HL-60/S4 treated with phorbol 12-myristate 13-acetate at 8.2 ng/mL for 4 days and 3 days (cell line): Measurements from ENCODE around the gene COLQ.
"Not testable (repeated sequence)": the region's sequence is repeated elsewhere in the genome, so short reads cannot be mapped to it uniquely, and the experiment has no call there.

Source experiments
- in situ Hi-C: fragments of 300-500 bp; cut with MboI; formaldehyde crosslinking; loops from 2 replicates; pipeline ENCODE4 v1.15.0; 2022; ENCODE audit warnings: low sequenced_read_pairs

COLQ gene

GRCh38 chr3:15458212-15458780 lies 63.2 kb downstream of the COLQ start:
- in situ Hi-C loops = no loop called here

DNA sequence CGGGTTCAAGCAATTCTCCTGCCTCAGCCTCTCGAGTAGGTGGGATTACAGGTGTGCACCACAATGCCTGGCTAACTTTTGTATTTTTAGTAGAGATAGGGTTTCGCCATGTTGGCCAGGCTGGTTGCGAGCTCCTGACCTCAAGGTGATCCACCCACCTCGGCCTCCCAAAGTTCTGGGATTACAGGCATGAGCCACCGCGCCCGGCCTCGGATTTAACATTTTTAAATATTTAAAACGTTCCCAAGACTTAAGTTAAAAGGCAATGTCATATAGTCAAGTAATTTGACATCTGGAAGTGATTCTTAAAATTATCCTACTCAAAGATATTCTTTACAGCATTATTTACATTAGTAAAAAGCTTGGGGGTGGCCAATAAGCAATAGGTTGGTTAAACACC lies 64.6 kb downstream of the COLQ start:
- in situ Hi-C loops = not testable (repeated sequence)

GRCh38 chr3:15456321-15456720 lies 65.2 kb downstream of the COLQ start:
- in situ Hi-C loops = no loop called here

GRCh38 chr3:15455756-15456155 lies 65.8 kb downstream of the COLQ start:
- in situ Hi-C loops = no loop called here

DNA sequence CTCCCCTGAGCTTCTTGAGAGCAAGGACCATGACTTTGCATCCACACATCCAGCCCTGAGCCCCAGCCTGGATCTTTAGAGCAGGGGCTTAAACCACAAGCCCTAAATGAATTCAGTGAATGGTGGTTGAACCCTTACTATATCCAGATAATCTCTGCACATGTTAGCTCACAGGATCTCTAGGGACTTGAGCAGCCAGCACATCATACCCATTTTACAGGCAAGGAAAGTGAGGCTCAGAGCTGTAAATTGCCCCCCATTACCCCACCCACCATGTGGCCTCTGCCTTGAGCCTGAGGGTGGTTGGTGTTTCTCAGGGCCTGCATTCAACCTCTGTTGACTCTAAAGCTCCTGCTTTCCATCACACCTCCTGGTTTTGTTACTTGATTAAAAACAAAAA lies 66.5 kb downstream of the COLQ start:
- in situ Hi-C loops = no loop called here

DNA sequence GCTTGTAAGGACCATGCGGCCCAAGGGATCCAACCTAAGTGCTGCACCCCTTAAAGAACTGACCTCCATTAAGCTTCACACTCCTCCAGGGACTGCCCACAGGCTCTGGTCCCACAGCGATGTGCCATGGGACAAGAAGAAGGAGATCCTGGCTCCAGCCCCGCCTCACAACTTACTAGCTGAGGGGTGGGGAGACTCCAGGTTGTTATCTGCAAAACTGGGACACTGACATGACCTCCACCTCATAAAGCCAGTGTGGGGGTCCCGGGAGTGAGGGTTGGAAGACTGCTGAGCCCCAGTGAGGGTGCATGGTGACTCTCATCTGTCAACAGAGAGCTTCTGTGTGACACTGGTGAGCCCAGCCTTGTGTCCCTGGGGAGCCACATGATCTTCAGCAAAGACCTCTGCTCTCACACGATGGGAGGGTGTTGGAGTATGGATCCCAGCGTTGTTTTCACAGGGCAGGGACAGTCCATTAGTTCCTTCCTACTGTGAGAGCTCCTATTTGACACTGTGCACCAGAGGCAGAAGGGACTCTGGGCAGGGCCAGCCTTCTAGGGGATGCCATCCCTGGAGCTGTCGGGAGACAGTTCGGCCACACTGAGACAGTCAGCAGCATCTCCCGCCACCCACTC lies 67.4 kb downstream of the COLQ start:
- in situ Hi-C loops = no loop called here

GRCh38 chr3:15453501-15453900 lies 68.0 kb downstream of the COLQ start:
- in situ Hi-C loops = no loop called here

DNA sequence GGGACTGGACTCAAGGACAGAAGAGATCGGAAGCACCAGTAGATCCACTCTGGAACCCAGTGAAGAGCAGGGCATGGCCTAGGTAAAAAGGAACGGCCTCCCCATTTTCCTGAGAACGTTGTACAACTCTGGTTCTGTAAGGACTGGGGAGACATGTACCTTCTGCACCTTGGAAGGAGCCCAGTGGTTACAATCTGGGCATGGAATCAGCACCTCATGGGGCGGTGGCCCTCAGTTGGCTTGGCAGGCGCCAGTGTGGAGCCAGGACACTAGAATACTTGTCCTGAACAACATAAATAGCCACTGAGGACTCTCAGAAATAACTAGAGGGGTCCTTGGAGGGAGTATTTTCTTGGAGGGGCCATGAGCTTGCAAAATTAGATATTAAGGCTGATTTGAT lies 68.5 kb downstream of the COLQ start:
- in situ Hi-C loops = no loop called here

GRCh38 chr3:15452156-15452555 lies 69.3 kb downstream of the COLQ start:
- in situ Hi-C loops = no loop called here

DNA sequence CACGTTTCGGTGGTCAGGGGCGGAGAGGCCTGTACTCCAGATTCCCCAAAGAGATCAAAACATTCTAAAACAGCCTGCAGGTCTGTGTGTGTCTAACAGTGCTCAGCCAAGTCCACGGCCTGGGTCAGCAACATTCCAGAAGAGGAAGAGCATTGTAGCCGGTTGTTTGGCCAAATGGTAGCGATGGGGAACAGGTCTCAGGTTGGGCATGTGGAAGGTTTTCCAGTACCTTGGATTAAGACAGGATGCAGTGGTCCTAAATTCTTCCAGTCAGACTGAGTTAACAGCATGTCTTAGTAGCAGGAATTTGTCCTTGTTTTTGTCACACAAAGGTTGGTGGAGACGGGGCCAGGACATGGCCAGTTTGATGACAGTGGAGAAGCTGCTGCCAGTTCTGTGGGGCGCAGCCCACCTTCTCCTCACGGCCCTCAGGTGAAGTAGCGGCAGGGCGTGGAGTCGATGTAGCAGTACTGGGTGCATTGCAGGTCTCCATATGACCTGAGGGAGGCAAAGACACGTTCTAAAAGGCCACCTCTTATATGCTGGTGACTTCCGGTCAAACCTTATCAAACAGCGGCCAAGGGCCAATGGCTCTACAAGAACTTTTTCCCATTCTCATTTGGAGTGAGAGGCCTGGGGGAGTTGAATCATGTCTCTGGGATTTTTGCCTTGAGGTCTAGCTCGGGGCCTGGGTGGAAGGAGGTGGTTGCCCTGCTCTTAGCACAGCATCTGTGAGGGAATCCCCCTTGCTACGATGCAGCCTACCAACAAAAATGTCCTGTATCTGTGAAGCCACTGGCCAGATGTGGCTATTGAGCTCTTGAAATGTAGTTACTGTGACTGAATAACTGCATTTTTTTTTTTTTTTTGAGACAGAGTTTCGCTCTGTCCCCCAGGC lies 70.0 kb downstream of the COLQ start:
- in situ Hi-C loops = no loop called here

DNA sequence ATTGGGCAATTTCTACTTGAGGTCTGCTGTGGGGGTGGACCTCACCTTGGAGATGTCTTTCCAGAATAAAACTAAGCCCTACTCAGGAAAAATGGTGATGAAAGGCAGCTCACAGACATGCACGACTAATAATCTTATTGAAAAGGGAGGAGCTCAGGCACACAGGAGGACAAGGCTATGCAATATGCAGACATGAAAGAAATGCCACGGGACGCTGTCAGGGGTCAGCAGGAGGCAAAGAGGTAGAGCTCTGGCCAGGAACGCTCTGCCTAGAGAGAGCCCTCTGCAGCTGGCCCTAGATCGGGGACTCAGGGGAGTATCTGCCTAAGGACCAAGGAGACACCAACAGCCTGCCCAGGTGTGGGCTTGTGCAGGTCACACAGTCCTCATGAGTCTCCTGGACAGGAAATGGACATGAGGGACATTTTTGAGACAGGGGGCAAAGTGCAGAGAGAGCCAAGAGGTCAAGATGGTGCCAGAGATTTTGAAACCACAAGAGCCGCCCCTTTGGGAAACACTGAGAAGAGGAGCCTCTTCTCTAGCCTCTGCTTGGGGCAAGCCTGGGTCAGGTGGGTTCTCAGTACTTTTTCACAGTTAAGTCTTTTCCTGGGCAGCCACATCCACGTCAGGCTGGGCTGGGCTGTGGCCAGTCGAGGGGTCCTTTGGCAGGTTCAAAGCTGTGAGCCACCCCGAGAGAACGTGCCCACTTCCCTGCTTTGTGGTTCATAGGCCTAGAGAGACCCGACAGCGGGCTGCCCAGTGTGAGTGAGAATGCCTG lies 70.9 kb downstream of the COLQ start:
- in situ Hi-C loops = no loop called here

- in situ Hi-C loops = no loop called here
These were observed 71.8 kb downstream of the COLQ start for GRCh38 chr3:15449489-15450224.

- in situ Hi-C loops = no loop called here
These were observed 77.5 kb downstream of the COLQ start for GRCh38 chr3:15443826-15444524.

- in situ Hi-C loops = no loop called here
These were observed 80.6 kb downstream of the COLQ start for GRCh38 chr3:15440891-15441290.

GRCh38 chr3:15439476-15439875 lies 82.0 kb downstream of the COLQ start:
- in situ Hi-C loops = loop anchor here (10.0 kb wide), 1 partner anchor 115 kb away; no protein-coding TSS in a partner anchor

DNA sequence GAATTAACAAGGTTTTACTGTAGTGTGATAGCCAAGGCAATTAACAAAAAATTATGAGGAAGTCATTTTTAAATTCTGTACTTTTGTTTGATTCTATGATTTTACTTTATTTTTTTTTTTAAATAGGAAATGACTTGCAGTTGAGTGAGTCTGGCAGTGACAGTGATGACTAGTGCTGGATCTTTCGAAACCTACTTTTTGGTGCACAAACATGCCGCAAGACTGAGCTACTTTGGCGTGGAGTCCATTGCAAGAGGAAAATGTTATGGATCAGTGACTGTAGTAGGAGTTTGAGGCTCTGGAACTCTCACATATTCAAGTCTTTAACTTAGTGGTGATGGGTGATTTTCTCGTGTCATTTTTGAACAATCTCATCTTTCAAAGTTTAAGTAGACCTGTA lies 82.5 kb downstream of the COLQ start:
- in situ Hi-C loops = loop anchor here (10.0 kb wide), 1 partner anchor 116 kb away; no protein-coding TSS in a partner anchor

DNA sequence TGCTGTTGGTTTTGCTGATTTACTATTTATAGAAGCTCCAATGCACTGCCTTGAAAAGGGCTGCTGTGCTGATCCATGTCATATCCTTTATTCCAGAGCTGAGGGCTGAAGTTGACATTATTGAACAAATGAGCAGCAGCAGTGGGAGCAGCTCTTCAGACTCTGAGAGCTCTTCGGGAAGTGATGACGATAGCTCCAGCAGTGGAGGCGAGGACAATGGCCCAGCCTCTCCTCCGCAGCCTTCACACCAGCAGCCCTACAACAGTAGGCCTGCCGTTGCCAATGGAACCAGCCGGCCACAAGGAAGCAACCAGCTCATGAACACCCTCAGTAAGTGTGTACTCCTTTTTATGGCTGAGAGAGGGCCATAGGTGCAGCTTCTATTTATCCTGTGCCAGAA lies 85.3 kb downstream of the COLQ start:
- in situ Hi-C loops = loop anchor here (10.0 kb wide), 1 partner anchor 119 kb away; no protein-coding TSS in a partner anchor

GRCh38 chr3:15434756-15435155 lies 86.8 kb downstream of the COLQ start:
- in situ Hi-C loops = loop anchor here (10.0 kb wide), 1 partner anchor 120 kb away; no protein-coding TSS in a partner anchor

- in situ Hi-C loops = loop anchor here (10.0 kb wide), 1 partner anchor 121 kb away; no protein-coding TSS in a partner anchor
These were observed 88.0 kb downstream of the COLQ start for GRCh38 chr3:15433531-15433930.
